ENCODE data around the gene CBLC. TPM values are rescaled to one million over a fixed set of nuclear protein-coding genes. Genes with fewer than 3 reads are reported as not detected.

The CBLC gene
- total and polyA plus RNA-seq, 2 experiments from 2014 or later = not detected

DNA sequence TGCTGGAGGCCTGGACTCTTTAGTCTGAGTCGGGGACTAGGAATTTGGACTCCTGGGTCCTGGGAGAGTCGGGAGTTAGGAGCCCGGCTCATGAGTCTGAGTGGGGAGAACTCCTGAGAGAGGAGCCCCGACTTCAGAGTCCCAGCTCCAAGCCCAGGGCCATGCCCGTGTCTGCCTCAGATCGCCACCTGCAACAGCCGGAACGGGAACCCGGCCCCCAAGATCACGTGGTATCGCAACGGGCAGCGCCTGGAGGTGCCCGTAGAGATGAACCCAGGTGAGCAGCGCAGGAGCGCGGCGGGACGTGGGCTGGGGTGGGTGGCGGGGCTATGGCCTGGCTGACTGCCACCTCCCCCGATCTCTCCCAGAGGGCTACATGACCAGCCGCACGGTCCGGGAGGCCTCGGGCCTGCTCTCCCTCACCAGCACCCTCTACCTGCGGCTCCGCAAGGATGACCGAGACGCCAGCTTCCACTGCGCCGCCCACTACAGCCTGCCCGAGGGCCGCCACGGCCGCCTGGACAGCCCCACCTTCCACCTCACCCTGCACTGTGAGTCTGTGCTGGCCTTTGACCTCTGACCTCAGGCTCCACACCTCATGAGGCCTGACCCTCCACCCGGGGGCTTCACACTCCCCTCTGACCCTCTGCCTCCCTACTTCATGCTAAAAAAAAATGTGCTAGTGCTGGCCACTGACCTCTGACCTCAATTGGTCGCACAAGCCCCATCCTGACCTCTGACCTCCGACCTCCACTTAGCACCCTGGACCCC lies 35.6 kb downstream of the CBLC start:
- H3K27me3 ChIP-seq (replicated peaks; ENCODE audit: insufficient read depth) = no peaks in the 10 kb centered on the region
- H3K36me3 ChIP-seq (ENCODE audit: low read depth) = no peaks in the 10 kb centered on the region
- no peak for TF ChIP-seq EZH2phosphoT487 (IDR thresholded peaks at IDR 0.05; ENCODE audit: insufficient read depth, low read depth)
- TF ChIP-seq EZH2 (IDR thresholded peaks at IDR 0.05; ENCODE audit: insufficient read depth, poor library complexity, severe bottlenecking) = no peak
- H3K79me2 ChIP-seq (ENCODE audit: insufficient read depth) = no peaks in the 10 kb centered on the region
- no peak overlapping the region for H3K9ac ChIP-seq
- no peak overlapping the region for H3K27ac ChIP-seq
- H3K9me2 ChIP-seq (ENCODE audit: insufficient read depth) = no peaks in the 10 kb centered on the region
- H3F3A ChIP-seq (ENCODE audit: insufficient read depth) = no peaks in the 10 kb centered on the region
- no peak overlapping the region for H3K4me3 ChIP-seq
- no peak for DNase-seq
- in situ Hi-C loops (cut with MboI) = no loop called here
- H2AFZ ChIP-seq = no peak overlapping the region
- H3K9me3 ChIP-seq (ENCODE audit: low read depth) = no peaks in the 10 kb centered on the region
- H3K4me2 ChIP-seq (ENCODE audit: unreplicated experiment) = no peak overlapping the region
- H3K4me1 ChIP-seq (ENCODE audit: insufficient read depth) = peaks cover 5% of the 10 kb centered on the region; the same call in 1 of the 2 replicates
- WGBS, 2 experiments (ENCODE audit: low coverage in 1 of 2, low lambda C conversion rate in 2 of 2, missing lambda C conversion rate in 2 of 2) = 85 to 87% methylated on average over 31 to 37 of the region's 38 CpGs
- no peaks in the 10 kb centered on the region for H4K20me1 ChIP-seq (ENCODE audit: insufficient read depth)

DNA sequence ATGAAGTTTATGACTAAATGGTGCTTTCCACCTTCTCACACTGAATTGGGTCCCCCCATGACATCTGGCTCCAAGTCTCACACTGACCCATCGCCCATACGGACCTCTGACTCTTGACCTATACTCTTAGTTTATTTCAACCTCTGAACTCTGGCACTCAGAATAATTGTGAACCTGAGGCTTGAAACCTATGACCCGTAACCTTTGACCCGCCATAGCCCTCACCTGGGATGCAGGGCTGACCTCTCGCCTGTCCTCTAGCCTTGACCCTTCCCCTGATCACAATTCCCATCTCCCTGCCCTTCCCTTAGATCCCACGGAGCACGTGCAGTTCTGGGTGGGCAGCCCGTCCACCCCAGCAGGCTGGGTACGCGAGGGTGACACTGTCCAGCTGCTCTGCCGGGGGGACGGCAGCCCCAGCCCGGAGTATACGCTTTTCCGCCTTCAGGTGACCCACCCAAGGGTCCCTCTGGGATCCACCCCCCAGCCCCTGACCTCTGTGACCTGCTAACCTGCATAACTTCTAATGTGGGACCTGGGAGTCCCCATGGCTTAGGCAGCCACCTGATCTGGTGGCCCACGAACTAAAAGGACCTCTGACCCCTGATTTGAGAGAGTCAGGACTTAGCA lies 36.3 kb downstream of the CBLC start:
- Histone ChIP-seq H3K79me2 (ENCODE audit: insufficient read depth) (no peaks in the 10 kb centered on the region), H3K27ac (no peak overlapping the region), H4K20me1 (ENCODE audit: insufficient read depth) (no peaks in the 10 kb centered on the region), H3K4me3 (no peak overlapping the region), H3K9ac (no peak overlapping the region), H3K27me3 (replicated peaks; ENCODE audit: insufficient read depth) (no peaks in the 10 kb centered on the region), H3K9me3 (ENCODE audit: low read depth) (no peaks in the 10 kb centered on the region), H2AFZ (no peak overlapping the region), H3K36me3 (ENCODE audit: low read depth) (no peaks in the 10 kb centered on the region), H3K9me2 (ENCODE audit: insufficient read depth) (no peaks in the 10 kb centered on the region), H3K4me2 (ENCODE audit: unreplicated experiment) (no peak overlapping the region), H3K4me1 (ENCODE audit: insufficient read depth) (peaks cover 5% of the 10 kb centered on the region; the same call in 1 of the 2 replicates), H3F3A (ENCODE audit: insufficient read depth) (no peaks in the 10 kb centered on the region)
- WGBS, 2 experiments (ENCODE audit: low coverage in 1 of 2, low lambda C conversion rate in 2 of 2, missing lambda C conversion rate in 2 of 2) = 79 to 84% methylated on average over 14 to 16 of the region's 16 CpGs
- no peak for DNase-seq
- in situ Hi-C loops (cut with MboI) = no loop called here
- no peak for TF ChIP-seq EZH2 (IDR thresholded peaks at IDR 0.05; ENCODE audit: insufficient read depth, poor library complexity, severe bottlenecking)
- no peak for TF ChIP-seq EZH2phosphoT487 (IDR thresholded peaks at IDR 0.05; ENCODE audit: insufficient read depth, low read depth)

DNA sequence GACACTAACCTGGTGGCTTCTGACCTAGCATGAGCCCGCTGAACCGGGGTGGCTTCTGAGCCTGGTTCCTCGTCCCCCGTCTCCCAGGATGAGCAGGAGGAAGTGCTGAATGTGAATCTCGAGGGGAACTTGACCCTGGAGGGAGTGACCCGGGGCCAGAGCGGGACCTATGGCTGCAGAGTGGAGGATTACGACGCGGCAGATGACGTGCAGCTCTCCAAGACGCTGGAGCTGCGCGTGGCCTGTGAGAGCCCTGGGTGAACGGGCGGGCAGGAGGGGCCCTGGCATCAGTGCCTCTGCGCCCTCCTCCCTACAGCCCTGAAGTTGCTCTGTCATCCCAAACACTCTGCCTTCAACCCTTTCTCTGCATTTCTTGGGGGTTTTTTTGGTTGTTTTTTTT lies 36.8 kb downstream of the CBLC start:
- Histone ChIP-seq H3F3A (ENCODE audit: insufficient read depth) (no peaks in the 10 kb centered on the region), H3K4me2 (ENCODE audit: unreplicated experiment) (no peak overlapping the region), H3K9ac (no peak overlapping the region), H3K9me3 (ENCODE audit: low read depth) (no peaks in the 10 kb centered on the region), H3K4me1 (ENCODE audit: insufficient read depth) (no peaks in the 10 kb centered on the region), H3K9me2 (ENCODE audit: insufficient read depth) (no peaks in the 10 kb centered on the region), H3K4me3 (no peak overlapping the region), H2AFZ (no peak overlapping the region), H3K27ac (no peak overlapping the region), H4K20me1 (ENCODE audit: insufficient read depth) (no peaks in the 10 kb centered on the region), H3K79me2 (ENCODE audit: insufficient read depth) (no peaks in the 10 kb centered on the region), H3K36me3 (ENCODE audit: low read depth) (no peaks in the 10 kb centered on the region), H3K27me3 (replicated peaks; ENCODE audit: insufficient read depth) (no peaks in the 10 kb centered on the region)
- in situ Hi-C loops (cut with MboI) = no loop called here
- no peak for DNase-seq
- WGBS, 2 experiments (ENCODE audit: low coverage in 1 of 2, low lambda C conversion rate in 2 of 2, missing lambda C conversion rate in 2 of 2) = 88 to 94% methylated on average over 16 to 17 of the region's 17 CpGs
- TF ChIP-seq EZH2 (IDR thresholded peaks at IDR 0.05; ENCODE audit: insufficient read depth, poor library complexity, severe bottlenecking) (no peak), EZH2phosphoT487 (IDR thresholded peaks at IDR 0.05; ENCODE audit: insufficient read depth, low read depth) (no peak)

DNA sequence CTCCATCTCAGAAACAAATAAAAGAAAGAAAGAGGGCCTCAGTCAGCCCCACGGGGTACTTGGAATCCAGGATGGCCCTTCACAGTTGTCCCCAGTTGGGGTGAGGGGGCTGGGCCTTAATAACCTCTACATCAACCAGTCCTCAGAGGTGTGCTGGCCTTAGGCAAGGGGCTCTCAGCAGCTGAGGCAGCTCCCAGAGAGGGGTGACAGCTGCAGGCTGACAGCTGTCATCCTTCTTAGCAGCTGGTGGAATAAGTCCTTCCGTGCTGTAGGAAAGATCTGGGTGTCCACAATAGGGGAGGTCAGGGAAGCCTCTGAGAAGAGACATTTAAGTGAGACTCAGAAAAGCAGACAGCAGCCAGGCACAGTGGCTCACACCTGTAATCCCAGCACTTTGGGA lies 38.6 kb downstream of the CBLC start:
- Histone ChIP-seq H3K36me3 (ENCODE audit: low read depth) (no peaks in the 10 kb centered on the region), H3K27me3 (replicated peaks; ENCODE audit: insufficient read depth) (no peaks in the 10 kb centered on the region), H3K4me3 (no peak overlapping the region), H4K20me1 (ENCODE audit: insufficient read depth) (no peaks in the 10 kb centered on the region), H3K27ac (no peak overlapping the region), H3K4me2 (ENCODE audit: unreplicated experiment) (no peak overlapping the region), H3K9me2 (ENCODE audit: insufficient read depth) (no peaks in the 10 kb centered on the region), H3K9me3 (ENCODE audit: low read depth) (no peaks in the 10 kb centered on the region), H3K79me2 (ENCODE audit: insufficient read depth) (no peaks in the 10 kb centered on the region), H3F3A (ENCODE audit: insufficient read depth) (no peaks in the 10 kb centered on the region), H2AFZ (no peak overlapping the region), H3K9ac (no peak overlapping the region), H3K4me1 (ENCODE audit: insufficient read depth) (no peaks in the 10 kb centered on the region)
- WGBS, 2 experiments (ENCODE audit: low coverage in 1 of 2, low lambda C conversion rate in 2 of 2, missing lambda C conversion rate in 2 of 2) = 80 to 82% methylated on average over 2 of the region's 2 CpGs
- TF ChIP-seq EZH2phosphoT487 (IDR thresholded peaks at IDR 0.05; ENCODE audit: insufficient read depth, low read depth) = no peak
- TF ChIP-seq EZH2 (IDR thresholded peaks at IDR 0.05; ENCODE audit: insufficient read depth, poor library complexity, severe bottlenecking) = no peak
- in situ Hi-C loops (cut with MboI) = no loop called here
- DNase-seq = no peak
